ENCODE measurements around the gene UBE2D3.

DNA sequence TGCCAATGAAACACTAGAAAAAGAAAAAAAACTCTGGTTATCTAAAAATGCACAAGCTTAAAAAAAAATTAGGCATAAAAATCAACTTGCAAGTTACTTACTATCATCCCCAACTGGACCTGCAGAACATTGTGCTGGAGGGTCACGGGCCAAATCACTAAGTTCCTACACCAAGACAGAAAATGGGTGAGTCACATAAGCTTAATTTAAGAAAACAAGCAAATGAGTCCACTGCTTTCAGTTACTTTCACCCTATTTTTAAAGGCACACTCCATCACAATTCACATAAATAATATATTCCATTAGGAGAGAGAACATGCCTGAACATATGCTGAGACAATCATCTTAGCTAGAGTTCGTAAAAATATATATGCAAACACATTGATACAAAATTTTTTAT lies 17.7 kb downstream of the UBE2D3 start:
- TF ChIP-seq POLR2A (IDR thresholded peaks at IDR 0.05; ENCODE audit: low read depth, low read length) (no peak), POLR2AphosphoS5 (IDR thresholded peaks at IDR 0.05; ENCODE audit: low read depth, low read length) (no peak)
